ENCODE measurements around the gene MEF2D.

MEF2D gene

GRCh38 chr1:156429313-156430060, 71.1 kb downstream of the MEF2D start:
- no peak for DNase-seq (ENCODE audit: low read depth)
- no peak overlapping the region for H3K4me3 ChIP-seq (ENCODE audit: low read depth, low read length)
- no peak for TF ChIP-seq CTCF (conservative IDR thresholded peaks at IDR 0.05; ENCODE audit: low read depth, low read length)

- DNase-seq (ENCODE audit: low read depth), result no peak
- H3K4me3 ChIP-seq (ENCODE audit: low read depth, low read length), result no peak overlapping the region
Measured at GRCh38 chr1:156428746-156429288, 71.8 kb downstream of the MEF2D start.

GRCh38 chr1:156427957-156428356, 72.6 kb downstream of the MEF2D start:
- no peak overlapping the region for H3K4me3 ChIP-seq (ENCODE audit: low read depth, low read length)
- DNase-seq (ENCODE audit: low read depth), result no peak

More at GRCh38 chr1:156428746-156429288, 71.8 kb downstream of the MEF2D start:
- no peak for TF ChIP-seq CTCF (conservative IDR thresholded peaks at IDR 0.05; ENCODE audit: low read depth, low read length)

GRCh38 chr1:156425943-156426342, 74.6 kb downstream of the MEF2D start:
- TF ChIP-seq CTCF (conservative IDR thresholded peaks at IDR 0.05; ENCODE audit: low read depth, low read length), result no peak
- H3K4me3 ChIP-seq (ENCODE audit: low read depth, low read length), result no peak overlapping the region
- no peak for DNase-seq (ENCODE audit: low read depth)

More at GRCh38 chr1:156427957-156428356, 72.6 kb downstream of the MEF2D start:
- no peak for TF ChIP-seq CTCF (conservative IDR thresholded peaks at IDR 0.05; ENCODE audit: low read depth, low read length)

GRCh38 chr1:156424806-156425432, 75.7 kb downstream of the MEF2D start:
- H3K4me3 ChIP-seq (ENCODE audit: low read depth, low read length), result no peak overlapping the region
- no peak for DNase-seq (ENCODE audit: low read depth)
- no peak for TF ChIP-seq CTCF (conservative IDR thresholded peaks at IDR 0.05; ENCODE audit: low read depth, low read length)

GRCh38 chr1:156423422-156424352, 76.9 kb downstream of the MEF2D start:
- no peak for DNase-seq (ENCODE audit: low read depth)
- TF ChIP-seq CTCF (conservative IDR thresholded peaks at IDR 0.05; ENCODE audit: low read depth, low read length), result no peak
- no peak overlapping the region for H3K4me3 ChIP-seq (ENCODE audit: low read depth, low read length)

All from choroid plexus epithelial cell (primary cell).